Ovary (tissue), 3 donors: ENCODE data around the gene METRNL.

Experiments used
- CTCF ChIP-seq, 3 donors: fragments of 450-650 bp in 2 of 3; fragments of 200-600 bp in 1 of 3; IDR thresholded peaks; one replicate each; pipeline versions ENCODE4 v1.5.1 to v1.8.0; 2016 to 2022; ENCODE audit warnings: antibody characterized with exemption in 3 of 3, mild to moderate bottlenecking in 1 of 3
- EP300 ChIP-seq: sonication (generic); formaldehyde crosslinking; IDR thresholded peaks from one replicate; pipeline ENCODE4 v1.6.1; 2017; ENCODE audit warnings: antibody characterized with exemption
- POLR2A ChIP-seq: fragments of 450-650 bp; IDR thresholded peaks from one replicate; pipeline ENCODE4 v1.6.1; 2017; ENCODE audit warnings: antibody characterized with exemption, mild to moderate bottlenecking, moderate library complexity
- donor health status: DM: no; HTN: no; CAD: no.

GRCh38 chr17:83064021-83064731 is 15.2 kb upstream of the METRNL start:
- TF ChIP-seq CTCF (IDR thresholded peaks at IDR 0.05) = no peak
- TF ChIP-seq POLR2A = no peak
- no peak for TF ChIP-seq EP300
